GF-D8 (cell line): Measurements from ENCODE around the gene ATP6V0C.
"Not testable (repeated sequence)": the region's sequence is repeated elsewhere in the genome, so short reads cannot be mapped to it uniquely, and the experiment has no call there.

Experiments
- DNase-seq: peaks from one replicate; lab custom pipeline; 2025; lab: John Stamatoyannopoulos, UW

ATP6V0C gene

DNA sequence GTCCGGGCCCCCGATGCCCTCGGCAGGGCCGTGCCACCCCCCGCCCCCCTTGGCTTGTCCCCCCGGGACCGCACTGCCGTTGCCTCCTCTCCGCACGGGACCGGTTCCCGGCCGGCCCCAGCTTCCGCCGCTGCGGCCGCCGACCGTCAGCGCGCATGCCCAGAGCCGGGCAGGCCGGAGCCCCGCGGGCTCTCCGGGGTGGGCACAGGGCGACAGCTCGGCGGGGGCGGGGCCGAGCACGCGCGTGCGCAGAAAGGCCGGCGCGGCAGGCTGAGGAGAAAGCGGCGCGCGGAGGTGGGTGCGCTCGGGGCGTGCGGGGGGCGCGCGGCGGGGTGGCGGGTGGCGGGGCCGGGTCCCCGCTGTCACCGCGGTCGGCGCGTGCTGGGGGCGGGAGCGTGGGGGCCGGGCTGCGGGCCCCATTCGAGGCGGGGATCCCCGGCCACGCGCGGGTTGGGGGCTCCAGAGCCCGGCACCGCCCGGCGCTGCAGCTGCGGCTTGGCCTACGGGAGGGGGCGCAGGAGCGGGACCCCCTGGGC is 38.8 kb upstream of the ATP6V0C start, which contains the start of gene TBC1D24:
TSS of gene TBC1D24 (plus strand) at position 251 of the 536 bp plus-strand sequence. CDS start 21,022 bp downstream, outside the sequence.
- peak; percentile 60 for DNase-seq

DNA sequence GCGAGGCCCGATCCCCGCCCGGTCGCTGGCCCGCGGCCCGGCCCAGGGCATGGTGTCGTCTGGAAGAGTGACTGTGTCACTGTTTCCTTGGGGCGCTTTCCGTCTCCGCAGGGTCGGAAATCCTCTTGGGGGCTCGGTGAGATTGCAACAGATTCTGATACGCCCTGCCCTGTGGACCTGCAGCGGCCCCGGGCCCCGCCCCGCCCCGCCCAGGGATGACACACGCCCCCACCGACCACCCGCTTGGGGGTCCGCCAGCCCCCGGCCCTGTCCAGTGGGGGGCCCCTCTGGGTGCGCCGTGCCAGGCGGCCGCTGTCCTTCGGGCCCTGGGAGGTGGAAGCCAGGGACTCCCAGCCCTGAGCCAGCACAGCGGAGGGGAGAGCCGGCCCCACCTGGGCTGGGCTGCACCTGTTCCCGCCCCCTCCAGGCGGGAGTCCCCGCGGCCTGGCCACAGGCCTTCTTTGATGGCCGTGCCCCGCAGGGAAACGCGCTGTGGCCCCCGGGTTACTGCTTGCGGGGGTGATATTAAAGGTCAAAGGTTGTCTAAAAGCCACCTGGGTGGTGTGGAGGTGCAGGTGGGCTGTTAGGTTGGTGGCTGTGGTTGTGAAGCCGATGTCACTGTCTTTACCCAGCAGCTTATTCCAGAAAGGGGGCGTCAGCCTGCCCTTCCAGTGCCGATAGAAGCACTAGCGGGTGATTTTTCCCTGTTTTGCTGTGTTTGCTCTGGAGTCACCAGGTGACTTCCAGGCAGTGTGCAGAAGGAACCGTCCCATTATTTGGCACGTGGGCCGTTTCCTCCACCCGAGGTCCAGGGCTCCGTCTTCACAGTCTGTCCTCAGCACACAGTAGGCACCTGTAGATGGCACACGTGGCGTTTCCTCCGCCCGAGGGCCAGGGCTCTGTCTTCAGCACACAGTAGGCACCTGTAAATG is 38.1 kb upstream of the ATP6V0C start:
- DNase-seq: no peak

GRCh38 chr16:2476345-2476720 is 37.4 kb upstream of the ATP6V0C start:
- no peak for DNase-seq

DNA sequence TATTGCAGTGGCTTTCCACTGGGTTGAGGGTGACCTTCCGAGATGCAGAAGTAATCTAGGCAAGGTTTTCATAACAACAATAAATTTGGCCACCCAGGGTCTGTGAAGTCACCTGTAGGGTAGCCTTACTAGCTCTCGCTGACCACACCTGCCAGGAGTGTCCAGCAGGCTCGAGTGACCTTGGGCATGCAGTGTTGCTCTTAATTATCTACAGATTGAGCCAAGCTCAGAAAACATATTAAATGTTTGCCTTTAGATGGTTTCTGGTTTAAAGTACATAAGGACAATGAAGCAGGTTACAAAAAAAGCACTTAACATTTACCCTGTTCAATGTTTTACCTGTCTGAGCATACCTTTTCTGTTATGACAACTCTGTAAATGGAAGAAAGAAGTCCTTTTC is 37.0 kb upstream of the ATP6V0C start:
- no peak for DNase-seq

- no peak for DNase-seq
These were observed 36.4 kb upstream of the ATP6V0C start for GRCh38 chr16:2477327-2477726.

GRCh38 chr16:2478279-2478678 is 35.5 kb upstream of the ATP6V0C start:
- no peak for DNase-seq

- DNase-seq: not testable (repeated sequence)
These were observed 33.8 kb upstream of the ATP6V0C start for GRCh38 chr16:2479996-2480395.

GRCh38 chr16:2480948-2481347 is 32.8 kb upstream of the ATP6V0C start:
- no peak for DNase-seq

GRCh38 chr16:2481676-2482075 is 32.1 kb upstream of the ATP6V0C start:
- DNase-seq: no peak

DNA sequence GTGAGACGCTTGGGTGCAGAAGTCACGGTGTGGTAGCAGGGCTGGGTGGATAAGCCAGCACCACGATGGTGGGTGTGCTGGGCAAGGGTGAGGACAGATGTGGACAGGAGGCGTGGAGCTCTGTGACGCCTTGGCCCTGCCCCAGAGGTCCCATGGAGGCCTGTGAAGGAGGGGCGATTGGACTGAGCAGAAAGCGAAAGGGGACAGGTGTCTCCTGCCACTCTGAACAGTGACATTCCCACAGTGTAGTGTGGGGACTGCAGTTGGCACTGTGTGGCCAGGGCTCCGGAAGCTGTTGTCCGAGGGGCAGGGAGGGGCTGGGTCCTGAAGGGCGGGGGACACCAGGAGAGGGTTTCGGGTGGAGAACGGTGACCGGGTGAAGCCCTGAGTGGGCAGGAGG is 31.5 kb upstream of the ATP6V0C start:
- no peak for DNase-seq

DNA sequence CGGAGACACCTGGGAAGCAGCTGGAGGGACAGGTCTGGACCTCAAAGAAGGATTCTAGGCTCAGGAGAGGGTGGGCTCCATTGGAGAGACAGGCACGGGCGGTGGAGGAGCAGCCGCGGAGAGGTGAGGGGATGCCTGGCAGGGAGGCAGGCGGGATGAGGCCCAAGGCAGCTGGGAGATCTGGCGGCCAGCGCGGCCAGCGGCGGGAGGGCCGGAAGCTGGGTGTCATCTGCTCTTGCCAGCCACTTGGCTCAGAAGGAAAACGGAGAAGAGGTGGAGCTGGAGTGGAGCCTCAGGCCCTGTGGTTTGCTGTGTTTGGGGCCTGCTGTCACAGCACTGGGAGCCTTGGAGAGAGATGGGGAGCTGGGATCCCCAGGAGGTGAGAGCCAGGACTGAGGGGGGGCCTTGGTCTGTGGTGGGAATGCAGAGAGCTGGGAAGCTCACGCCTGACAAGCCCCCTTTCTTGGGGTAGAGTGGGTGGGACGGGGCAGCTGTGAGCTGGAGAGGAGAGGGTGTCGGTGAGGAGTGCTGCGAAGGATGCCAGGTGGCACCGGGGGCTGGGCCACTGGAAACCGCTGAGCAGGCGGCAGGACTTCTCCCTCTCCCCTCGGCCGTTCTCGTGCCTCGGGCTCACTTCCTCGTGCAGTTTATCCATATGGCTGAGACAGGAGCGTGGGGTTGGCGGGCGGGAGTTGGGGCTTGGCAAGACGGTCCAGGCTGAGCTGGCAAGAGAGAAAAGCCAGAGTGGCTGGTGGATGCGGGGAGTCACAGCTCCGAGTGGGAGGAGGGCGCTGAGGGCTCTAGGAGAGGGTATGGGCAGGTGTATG is 30.8 kb upstream of the ATP6V0C start:
- no peak for DNase-seq

- no peak for DNase-seq
These were observed 29.5 kb upstream of the ATP6V0C start for GRCh38 chr16:2483939-2484897.

GRCh38 chr16:2484898-2485508 is 28.7 kb upstream of the ATP6V0C start:
- no peak for DNase-seq

DNA sequence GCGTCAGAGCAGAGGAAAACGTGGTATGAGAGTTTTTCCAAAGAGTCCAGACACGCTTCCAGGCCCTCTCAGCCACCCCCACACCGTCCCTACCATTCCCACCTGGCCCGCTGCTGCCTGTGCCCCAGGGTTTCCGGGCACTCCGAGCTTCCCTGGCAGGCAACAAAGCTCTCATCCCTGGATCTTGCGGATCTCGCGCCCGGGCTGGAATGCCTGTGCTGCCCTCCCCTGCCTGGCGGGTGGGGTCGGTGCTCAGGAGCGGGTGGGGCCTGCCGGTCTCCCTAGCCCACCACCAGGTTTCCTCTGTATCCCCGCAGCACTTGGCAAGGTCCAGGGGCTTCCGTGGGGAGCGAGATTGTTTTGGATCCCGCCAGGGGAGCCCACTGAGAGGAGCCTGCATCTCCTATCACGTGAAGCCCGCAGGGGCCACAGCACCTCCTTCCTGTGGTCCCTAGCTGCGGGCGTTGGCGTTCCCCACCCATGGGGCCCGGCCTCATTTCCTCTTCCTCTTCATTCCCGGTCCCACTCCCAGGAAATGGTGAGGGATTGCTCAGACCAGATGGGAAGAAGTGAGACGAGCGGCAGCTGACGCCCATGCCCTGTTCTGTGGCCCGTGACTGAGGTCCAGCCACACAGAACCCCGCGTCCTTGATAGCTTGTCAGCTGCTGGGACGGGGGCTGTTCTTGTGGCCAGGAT is 27.8 kb upstream of the ATP6V0C start:
- DNase-seq: no peak

DNA sequence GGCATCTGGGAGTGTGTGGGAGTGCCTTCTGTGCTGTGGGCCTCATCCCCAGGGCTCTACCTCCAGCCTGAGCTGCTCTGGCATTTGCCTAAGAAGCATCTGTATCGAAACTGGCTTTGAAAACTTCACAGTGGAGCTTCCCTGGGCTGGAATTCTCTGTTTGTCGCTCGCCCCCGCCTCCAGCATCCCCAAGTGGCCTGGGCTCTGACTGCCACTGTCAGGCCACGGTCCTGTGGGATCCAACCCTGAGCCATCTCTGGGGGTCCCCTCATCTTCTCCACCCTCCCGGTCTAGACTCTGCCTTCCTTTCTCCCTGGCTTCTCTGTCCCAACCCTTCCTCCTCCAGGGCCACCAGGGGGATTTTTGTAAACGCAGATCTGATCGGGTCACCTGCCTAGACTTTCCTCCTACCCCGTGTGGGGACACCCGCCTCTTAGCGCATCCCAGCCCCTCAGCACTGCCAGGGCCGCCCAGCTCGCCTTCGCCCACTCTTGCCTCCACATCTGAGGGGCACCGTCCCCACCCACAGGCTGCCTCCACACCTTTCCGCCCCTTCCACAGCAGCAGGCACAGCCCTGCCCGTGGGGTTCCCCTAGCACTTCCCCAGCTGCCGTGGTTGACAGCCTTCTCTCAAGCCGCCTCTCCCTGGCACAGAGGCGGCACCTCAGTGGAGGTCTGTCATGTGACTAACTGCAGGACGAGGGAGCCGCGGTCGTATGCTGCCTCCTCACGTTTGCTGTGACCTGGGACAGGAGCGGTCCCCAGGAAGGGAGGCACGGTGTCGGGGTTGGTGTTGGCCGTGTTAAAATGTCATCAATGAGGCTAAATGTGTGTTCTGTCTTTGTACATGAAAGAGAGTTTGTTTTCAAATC is 26.9 kb upstream of the ATP6V0C start:
- peak; percentile 62 for DNase-seq

GRCh38 chr16:2487517-2487842 is 26.3 kb upstream of the ATP6V0C start:
- no peak for DNase-seq

DNA sequence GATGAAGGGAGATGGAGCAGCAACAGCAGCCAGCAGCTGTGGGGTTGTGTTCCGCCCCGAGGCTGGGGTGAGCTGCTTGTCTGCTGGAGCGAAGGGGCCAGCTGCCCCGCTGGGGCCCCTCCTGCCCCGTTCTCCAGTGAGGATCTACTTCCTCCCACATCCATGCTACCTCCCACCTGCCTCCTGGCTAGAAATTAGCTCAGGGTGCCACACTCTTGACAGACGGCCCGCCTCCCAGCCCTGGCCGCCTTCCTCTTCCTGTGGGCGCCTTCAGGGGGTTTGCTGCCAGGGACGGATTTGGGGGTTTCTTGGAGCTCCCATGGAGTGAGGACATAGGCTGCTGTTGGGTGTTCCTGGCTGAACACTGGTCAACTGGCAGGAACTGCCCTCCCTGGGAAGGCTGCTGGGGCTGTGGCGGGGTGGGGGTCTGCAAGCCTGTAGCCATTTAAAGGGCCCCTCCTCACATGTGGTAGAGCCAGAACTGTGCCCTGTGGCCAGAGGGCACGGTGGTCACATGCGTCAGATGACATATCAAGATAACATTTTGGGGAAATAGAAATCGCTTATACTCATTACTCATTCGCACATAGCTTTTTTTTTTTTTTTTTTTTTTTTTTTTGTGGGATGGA is 25.7 kb upstream of the ATP6V0C start:
- DNase-seq: peak; percentile 87

DNA sequence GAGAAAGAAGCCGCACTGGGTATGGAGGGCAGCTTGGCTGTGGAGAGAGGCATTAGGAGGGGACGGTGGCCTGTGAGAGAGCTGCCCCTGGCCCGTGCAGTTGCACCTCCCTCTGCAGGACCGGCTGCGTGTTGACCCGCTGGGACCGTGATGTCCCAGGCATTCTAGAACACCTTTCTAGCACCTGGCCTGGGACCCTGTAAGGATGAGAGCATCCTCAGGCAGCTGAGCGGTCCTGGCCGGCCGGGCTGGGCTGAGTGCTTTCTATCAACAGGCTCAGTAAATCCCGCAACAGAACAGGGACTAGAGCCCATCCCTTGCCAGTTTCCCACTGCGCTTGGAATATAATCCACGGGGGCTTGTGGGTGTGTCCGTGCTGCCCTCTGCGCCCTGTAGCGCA is 24.2 kb upstream of the ATP6V0C start:
- DNase-seq: no peak
